Stimulated activated CD8-positive, alpha-beta memory T cell treated with anti-CD3 and anti-CD28 coated beads, Interleukin-7, amount 100 ng/mL, for 4 hours (primary cell): ENCODE results near the gene GJB3.
"Not testable (repeated sequence)": the region's sequence is repeated elsewhere in the genome, so short reads cannot be mapped to it uniquely, and the experiment has no call there.

ENCODE experiments used
- DNase-seq, 2 donors: peaks; one replicate each; pipeline ENCODE4 v3.0.0-alpha.2; 2020; ENCODE audit warnings: low read depth in 2 of 2

The GJB3 gene

GRCh38 chr1:34785231-34785874 lies 4.3 kb downstream of the GJB3 start:
- DNase-seq, result no peak

GRCh38 chr1:34785875-34786470 lies 5.0 kb downstream of the GJB3 start:
- no peak for DNase-seq

GRCh38 chr1:34786521-34787325 lies 5.7 kb downstream of the GJB3 start:
- DNase-seq, result peak; percentile 21 to 29

- DNase-seq, result no peak
Observed at GRCh38 chr1:34787461-34788420, 6.7 kb downstream of the GJB3 start.

GRCh38 chr1:34790985-34791384 lies 10.0 kb downstream of the GJB3 start:
- no peak for DNase-seq

GRCh38 chr1:34792424-34792823 lies 11.4 kb downstream of the GJB3 start:
- DNase-seq, result no peak

GRCh38 chr1:34792868-34793727 lies 12.1 kb downstream of the GJB3 start, which contains the start of gene GJA4:
Gene GJA4 (plus strand): TSS chr1:34792999. CDS start chr1:34794214, 1,215 bp downstream.
- no peak for DNase-seq

- DNase-seq, result no peak
Observed at GRCh38 chr1:34794001-34794789, 13.2 kb downstream of the GJB3 start.

- DNase-seq, result no peak
Observed at GRCh38 chr1:34794790-34795180, 13.8 kb downstream of the GJB3 start.

GRCh38 chr1:34795916-34796315 lies 14.9 kb downstream of the GJB3 start:
- DNase-seq, result no peak

- no peak for DNase-seq
Observed at GRCh38 chr1:34796990-34797389, 16.0 kb downstream of the GJB3 start.

GRCh38 chr1:34800214-34800613 lies 19.2 kb downstream of the GJB3 start:
- DNase-seq, result no peak

GRCh38 chr1:34803770-34804169 lies 22.8 kb downstream of the GJB3 start:
- DNase-seq, result no peak

- no peak for DNase-seq
Observed at GRCh38 chr1:34806396-34806795, 25.4 kb downstream of the GJB3 start.

- no peak for DNase-seq
Observed at GRCh38 chr1:34808051-34808810, 27.2 kb downstream of the GJB3 start.

GRCh38 chr1:34810781-34811180 lies 29.8 kb downstream of the GJB3 start:
- not testable (repeated sequence) for DNase-seq

GRCh38 chr1:34816332-34816731 lies 35.3 kb downstream of the GJB3 start:
- no peak for DNase-seq

GRCh38 chr1:34816778-34817177 lies 35.8 kb downstream of the GJB3 start:
- DNase-seq, result no peak

- not testable (repeated sequence) for DNase-seq
Observed at GRCh38 chr1:34818862-34819261, 37.8 kb downstream of the GJB3 start.
